ENCODE data around the gene LRRC28.
A peak's percentile ranks its signal among the peaks of the same experiment; 100 is the strongest.

Gene LRRC28

DNA sequence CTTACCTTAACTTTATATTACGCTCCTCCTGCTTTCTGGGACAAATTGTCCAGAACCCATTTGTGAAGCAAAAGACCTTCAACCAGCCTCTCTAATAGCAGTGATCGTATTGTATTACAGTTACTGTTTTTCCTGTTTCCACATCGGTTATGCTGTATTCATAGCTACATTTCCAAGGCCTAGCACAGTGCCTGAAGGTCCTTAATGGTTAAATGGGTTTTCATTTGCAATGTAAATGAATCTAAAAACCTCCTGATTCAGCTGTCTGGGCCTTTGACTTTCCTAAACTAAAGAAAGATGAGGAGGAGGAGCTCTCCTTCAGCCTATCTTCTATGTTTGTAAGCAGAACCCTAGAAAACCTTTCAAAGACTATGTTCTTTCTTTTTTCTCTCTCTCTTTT is 99.1 kb downstream of the LRRC28 start:
- DNase-seq (ENCODE audit: extremely low read depth, low read depth), result no peak
- TF ChIP-seq CTCF (IDR thresholded peaks at IDR 0.05; ENCODE audit: low read depth, low read length, missing control alignments), result no peak
- H3K4me3 ChIP-seq (replicated peaks; ENCODE audit: low read depth, low read length), result no peak overlapping the region

- H3K4me3 ChIP-seq (replicated peaks; ENCODE audit: low read depth, low read length), result no peak overlapping the region
- no peak for DNase-seq (ENCODE audit: extremely low read depth, low read depth)
- no peak for TF ChIP-seq CTCF (IDR thresholded peaks at IDR 0.05; ENCODE audit: low read depth, low read length, missing control alignments)
Observed at GRCh38 chr15:99359769-99360168, 108.5 kb downstream of the LRRC28 start.

DNA sequence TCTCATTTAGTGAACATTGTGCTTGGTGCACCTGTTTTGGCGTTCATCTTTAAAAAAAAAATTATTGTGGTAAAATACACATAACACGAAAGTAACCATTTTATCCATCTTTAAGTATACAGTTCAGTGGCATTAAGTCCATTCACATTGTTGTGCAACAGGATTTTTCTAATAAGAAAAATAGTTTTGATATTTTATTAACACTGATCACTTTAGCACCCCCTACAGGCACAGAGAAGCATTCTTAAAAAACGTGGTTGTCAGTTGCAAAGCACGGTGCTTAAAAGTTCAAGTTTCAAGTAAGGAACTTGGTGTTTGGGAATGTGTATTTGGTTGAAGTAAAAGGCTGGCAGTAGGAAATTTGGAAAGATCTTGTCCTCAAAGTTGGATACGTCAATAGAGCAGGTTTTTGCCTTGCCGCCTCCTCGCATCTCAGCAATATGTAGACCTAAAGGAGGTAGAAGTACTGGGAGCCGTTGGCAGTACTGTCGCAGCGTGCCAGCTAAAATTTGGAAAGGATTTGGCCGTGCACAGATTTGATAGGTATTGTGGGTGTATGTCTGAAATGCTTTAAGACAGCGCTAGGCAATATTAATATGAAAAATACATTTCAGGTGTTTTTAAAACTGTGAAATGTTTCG is 110.4 kb downstream of the LRRC28 start:
- peak; percentile 45 for TF ChIP-seq CTCF (IDR thresholded peaks at IDR 0.05; ENCODE audit: low read depth, low read length, missing control alignments)
- no peak for DNase-seq (ENCODE audit: extremely low read depth, low read depth)
- H3K4me3 ChIP-seq (replicated peaks; ENCODE audit: low read depth, low read length), result no peak overlapping the region

- no peak for DNase-seq (ENCODE audit: extremely low read depth, low read depth)
- TF ChIP-seq CTCF (IDR thresholded peaks at IDR 0.05; ENCODE audit: low read depth, low read length, missing control alignments), result no peak
- H3K4me3 ChIP-seq (replicated peaks; ENCODE audit: low read depth, low read length), result no peak overlapping the region
Observed at GRCh38 chr15:99365242-99365641, 114.0 kb downstream of the LRRC28 start.

DNA sequence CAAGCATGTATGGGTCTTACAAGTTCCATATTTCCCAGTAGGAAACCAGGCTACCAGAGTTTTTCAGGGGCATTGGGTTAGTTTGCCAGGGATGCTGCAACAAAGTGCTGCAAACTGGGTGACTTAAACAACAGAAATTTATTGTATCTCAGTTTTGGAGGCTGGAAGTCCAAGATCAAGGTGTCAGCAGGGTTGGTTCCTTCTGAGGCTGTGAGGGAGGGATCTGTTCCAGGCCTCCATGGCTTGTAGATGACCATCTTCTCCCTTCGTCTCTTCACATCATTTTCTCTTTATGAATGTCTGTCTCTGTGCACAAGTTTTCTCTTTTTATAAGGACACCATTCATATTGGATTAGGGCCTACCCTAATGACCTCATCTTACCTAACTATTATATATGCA is 114.7 kb downstream of the LRRC28 start:
- no peak for DNase-seq (ENCODE audit: extremely low read depth, low read depth)
- H3K4me3 ChIP-seq (replicated peaks; ENCODE audit: low read depth, low read length), result no peak overlapping the region
- TF ChIP-seq CTCF (IDR thresholded peaks at IDR 0.05; ENCODE audit: low read depth, low read length, missing control alignments), result no peak

GRCh38 chr15:99368743-99369142 is 117.5 kb downstream of the LRRC28 start:
- TF ChIP-seq CTCF (IDR thresholded peaks at IDR 0.05; ENCODE audit: low read depth, low read length, missing control alignments), result no peak
- DNase-seq (ENCODE audit: extremely low read depth, low read depth), result no peak
- H3K4me3 ChIP-seq (replicated peaks; ENCODE audit: low read depth, low read length), result no peak overlapping the region

- TF ChIP-seq CTCF (IDR thresholded peaks at IDR 0.05; ENCODE audit: low read depth, low read length, missing control alignments), result no peak
- no peak overlapping the region for H3K4me3 ChIP-seq (replicated peaks; ENCODE audit: low read depth, low read length)
- DNase-seq (ENCODE audit: extremely low read depth, low read depth), result no peak
Observed at GRCh38 chr15:99369196-99369595, 117.9 kb downstream of the LRRC28 start.

Data from HFF-Myc (cell line).